OCI-LY3 (cell line): ENCODE results near the gene CTAG1A.
"Not testable (repeated sequence)": the region's sequence is repeated elsewhere in the genome, so short reads cannot be mapped to it uniquely, and the experiment has no call there.

Source experiments
- H2AFZ ChIP-seq: fragments of 200-600, 300-600 bp; shearing (Covaris generic); 2 replicates; pipeline ENCODE4 v1.6.0; 2014; ENCODE audit warnings: antibody characterized with exemption, low read depth, low read length
- H3K27ac ChIP-seq: fragments of 200-600, 300-600 bp; sonication (generic); 2 replicates; pipeline ENCODE4 v1.5.1; 2014; ENCODE audit warnings: mild to moderate bottlenecking, low read length, moderate library complexity, mixed read lengths
- H3K27me3 ChIP-seq: fragments of 200-600, 300-600 bp; sonication (generic); 2 replicates; pipeline ENCODE4 v1.6.1; 2014; ENCODE audit warnings: low read depth, low read length, mixed read lengths
- H3K36me3 ChIP-seq: fragments of 200-600, 300-600 bp; sonication (generic); replicated peaks from 2 replicates; pipeline ENCODE3; 2014; ENCODE audit warnings: low read depth, low read length, mixed read lengths
- H3K4me1 ChIP-seq: fragments of 300-600, 200-600 bp; sonication (generic); 2 replicates; pipeline ENCODE4 v1.6.1; 2014; ENCODE audit warnings: low read length, mixed read lengths
- H3K4me2 ChIP-seq: fragments of 200-600, 300-600 bp; sonication (generic); 2 replicates; pipeline ENCODE4 v1.6.1; 2014; ENCODE audit warnings: low read length, mixed read lengths
- H3K4me3 ChIP-seq: fragments of 300-600, 200-600 bp; sonication (generic); 2 replicates; pipeline ENCODE4 v1.5.1; 2014; ENCODE audit warnings: antibody characterized with exemption, mild to moderate bottlenecking, low read length, moderate library complexity
- H3K79me2 ChIP-seq: fragments of 300-600, 200-600 bp; shearing (Covaris generic); 2 replicates; pipeline ENCODE4 v1.6.1; 2014; ENCODE audit warnings: mild to moderate bottlenecking, low read length, mixed read lengths
- H3K9ac ChIP-seq: fragments of 300-600, 200-600 bp; shearing (Covaris generic); 2 replicates; pipeline ENCODE4 v1.6.0; 2014; ENCODE audit warnings: mild to moderate bottlenecking, low read length, moderate library complexity
- H3K9me3 ChIP-seq: fragments of 200-600, 300-600 bp; shearing (Covaris generic); 2 replicates; pipeline ENCODE4 v1.6.1; 2014; ENCODE audit warnings: low read length, mixed read lengths; ENCODE audit not compliant: insufficient read depth
- H4K20me1 ChIP-seq: fragments of 200-600, 300-600 bp; sonication (generic); 2 replicates; pipeline ENCODE4 v1.6.1; 2016; ENCODE audit warnings: low read length, mixed read lengths; ENCODE audit not compliant: insufficient read depth
- CTCF ChIP-seq: fragments of 200-600, 300-600 bp; sonication (generic); IDR thresholded peaks from 2 replicates; pipeline ENCODE4 v1.5.1; 2014; ENCODE audit warnings: antibody characterized with exemption, low read length, low read depth
- EZH2phosphoT487 ChIP-seq: fragments of 200-600 bp; shearing (Covaris generic); IDR thresholded peaks from 2 replicates; pipeline ENCODE4 v1.6.1; 2018; ENCODE audit warnings: antibody characterized with exemption, mixed run types, low read depth

CTAG1A gene

GRCh38 chrX:154584585-154585183 lies at the start of gene CTAG1A:
Gene CTAG1A (plus strand): TSS chrX:154585133. CDS start chrX:154585207, 74 bp downstream.
- not testable (repeated sequence) for H3K79me2 ChIP-seq, H4K20me1 ChIP-seq, H3K27ac ChIP-seq, H3K4me2 ChIP-seq, H3K4me3 ChIP-seq, H3K9me3 ChIP-seq, H2AFZ ChIP-seq, H3K4me1 ChIP-seq, H3K36me3 ChIP-seq, H3K9ac ChIP-seq, H3K27me3 ChIP-seq

- H2AFZ ChIP-seq: no peak overlapping the region
- H4K20me1 ChIP-seq: no peaks in the 10 kb centered on the region
- no peak overlapping the region for H3K4me2 ChIP-seq
- no peaks in the 10 kb centered on the region for H3K9me3 ChIP-seq
- TF ChIP-seq EZH2phosphoT487: no peak
- H3K4me1 ChIP-seq: peaks cover 6% of the 10 kb centered on the region
- H3K4me3 ChIP-seq: no peak overlapping the region
- no peaks in the 10 kb centered on the region for H3K27me3 ChIP-seq
- H3K27ac ChIP-seq: no peak overlapping the region
- no peak overlapping the region for H3K9ac ChIP-seq
- no peaks in the 10 kb centered on the region for H3K79me2 ChIP-seq
- peaks cover 5% of the 10 kb centered on the region for H3K36me3 ChIP-seq
Measured at GRCh38 chrX:154535892-154536291, 49.0 kb upstream of the CTAG1A start.

- Histone ChIP-seq H3K36me3 (peaks cover 2% of the 10 kb centered on the region), H3K4me2 (no peak overlapping the region), H3K27me3 (no peaks in the 10 kb centered on the region), H3K4me3 (no peak overlapping the region), H4K20me1 (no peaks in the 10 kb centered on the region), H3K79me2 (no peaks in the 10 kb centered on the region), H3K27ac (no peak overlapping the region), H3K9me3 (no peaks in the 10 kb centered on the region), H3K9ac (no peak overlapping the region), H2AFZ (no peak overlapping the region), H3K4me1 (peaks cover 6% of the 10 kb centered on the region)
- TF ChIP-seq CTCF (no peak), EZH2phosphoT487 (no peak)
Measured at GRCh38 chrX:154539077-154539476, 45.9 kb upstream of the CTAG1A start.

- H3K4me3 ChIP-seq, H4K20me1 ChIP-seq, H3K79me2 ChIP-seq, H3K4me1 ChIP-seq, H3K4me2 ChIP-seq, H3K27me3 ChIP-seq, H3K9me3 ChIP-seq, H2AFZ ChIP-seq, H3K27ac ChIP-seq, H3K9ac ChIP-seq, H3K36me3 ChIP-seq: not testable (repeated sequence)
Measured at GRCh38 chrX:154540365-154540764, 44.6 kb upstream of the CTAG1A start.

GRCh38 chrX:154540897-154541535 lies 43.9 kb upstream of the CTAG1A start:
- no peaks in the 10 kb centered on the region for H4K20me1 ChIP-seq
- H3K27me3 ChIP-seq: no peaks in the 10 kb centered on the region
- 0 out of 2 replicates have a peak, but pooled peaks cover 2% of the 10 kb centered on the region for H3K4me1 ChIP-seq
- H2AFZ ChIP-seq: no peak overlapping the region
- no peaks in the 10 kb centered on the region for H3K9me3 ChIP-seq
- no peak overlapping the region for H3K9ac ChIP-seq
- H3K36me3 ChIP-seq: no peaks in the 10 kb centered on the region
- H3K27ac ChIP-seq: no peak overlapping the region
- H3K79me2 ChIP-seq: no peaks in the 10 kb centered on the region
- H3K4me3 ChIP-seq: no peak overlapping the region
- TF ChIP-seq EZH2phosphoT487: no peak
- no peak overlapping the region for H3K4me2 ChIP-seq

- H3K4me2 ChIP-seq: no peak overlapping the region
- no peak overlapping the region for H3K27ac ChIP-seq
- 0 out of 2 replicates have a peak, but pooled peaks cover 5% of the 10 kb centered on the region for H3K4me1 ChIP-seq
- H3K27me3 ChIP-seq: no peaks in the 10 kb centered on the region
- TF ChIP-seq CTCF (no peak), EZH2phosphoT487 (no peak)
- H2AFZ ChIP-seq: no peak overlapping the region
- H3K4me3 ChIP-seq: no peak overlapping the region
- H3K9ac ChIP-seq: no peak overlapping the region
- no peaks in the 10 kb centered on the region for H3K36me3 ChIP-seq
- no peaks in the 10 kb centered on the region for H3K79me2 ChIP-seq
- H3K9me3 ChIP-seq: no peaks in the 10 kb centered on the region
- H4K20me1 ChIP-seq: no peaks in the 10 kb centered on the region
Measured at GRCh38 chrX:154541589-154541895, 43.4 kb upstream of the CTAG1A start.
